Activated T-cell treated with anti-CD3 and anti-CD28 coated beads, Interleukin-2, amount 50 U/mL, for 72 hours (primary cell): ENCODE results near the gene PLEKHA7. TPM values are rescaled to one million over a fixed set of nuclear protein-coding genes. Genes with fewer than 3 reads are reported as not detected.

ENCODE experiments used
- ATAC-seq, 2 donors: fragments of 150-1000 bp; cut with Tn5 transposase; replicated peaks in 1 of 2; 2 replicates each; pipeline ENCODE4 v1.10.0; 2021; ENCODE audit warnings: moderate library complexity in 2 of 2, mild to moderate bottlenecking in 1 of 2
- DNase-seq, 2 donors: peaks; one replicate each; pipeline ENCODE4 v3.0.0; 2021 to 2022; ENCODE audit warnings: mixed read lengths in 1 of 2
- H3K27ac Mint-ChIP-seq: one replicate; pipeline ENCODE4 v1.8.0; 2022; ENCODE audit warnings: mild to moderate bottlenecking, moderate library complexity, mixed read lengths
- H3K27me3 Mint-ChIP-seq: one replicate; pipeline ENCODE4 v1.8.0; 2022; ENCODE audit warnings: low read depth, mixed read lengths
- H3K36me3 Mint-ChIP-seq, 2 donors: one replicate each; pipeline ENCODE4 v1.8.0; 2022; ENCODE audit warnings: mixed read lengths in 2 of 2, mild to moderate bottlenecking in 1 of 2; ENCODE audit not compliant: insufficient read depth in 2 of 2
- H3K4me1 Mint-ChIP-seq: one replicate; pipeline ENCODE4 v1.8.0; 2022; ENCODE audit warnings: low read depth, mixed read lengths
- H3K4me3 Mint-ChIP-seq, 2 donors: one replicate each; pipeline ENCODE4 v1.8.0; 2022; ENCODE audit warnings: mild to moderate bottlenecking in 2 of 2, mixed read lengths in 2 of 2, moderate library complexity in 2 of 2
- H3K9me3 Mint-ChIP-seq, 2 donors: one replicate each; pipeline ENCODE4 v1.8.0; 2022; ENCODE audit warnings: mixed read lengths in 2 of 2
- total RNA-seq, 2 donors: library from RNA; stranded (reverse); gene quantifications; one replicate each; pipeline ENCODE4 v1.2.3, GENCODE V29; 2022

The PLEKHA7 gene
- total RNA-seq, 2 donors from 2014 or later, result 6.5 to 11.0 TPM

GRCh38 chr11:16764888-16765287 is 249.3 kb downstream of the PLEKHA7 start:
- no peak overlapping the region for H3K27ac Mint-ChIP-seq
- H3K4me1 Mint-ChIP-seq, result peaks cover 3% of the 10 kb centered on the region
- ATAC-seq, result no peak
- no peaks in the 10 kb centered on the region for H3K36me3 Mint-ChIP-seq
- no peaks in the 10 kb centered on the region for H3K9me3 Mint-ChIP-seq
- no peak for DNase-seq
- H3K27me3 Mint-ChIP-seq, result no peaks in the 10 kb centered on the region
- H3K4me3 Mint-ChIP-seq, result no peak overlapping the region

GRCh38 chr11:16763746-16764145 is 250.5 kb downstream of the PLEKHA7 start:
- Mint-ChIP-seq H3K36me3 (peaks cover 2 to 5% of the 10 kb centered on the region in 2 donors), H3K9me3 (peaks cover 0 to 1% of the 10 kb centered on the region in 2 donors), H3K27ac (peak overlapping the region; percentile 8), H3K27me3 (no peaks in the 10 kb centered on the region), H3K4me3 (no peak overlapping the region), H3K4me1 (peaks cover 14% of the 10 kb centered on the region)
- no peak for ATAC-seq
- DNase-seq, result no peak

- H3K27me3 Mint-ChIP-seq, result no peaks in the 10 kb centered on the region
- peaks cover 9 to 15% of the 10 kb centered on the region in 2 donors for H3K36me3 Mint-ChIP-seq
- H3K27ac Mint-ChIP-seq, result no peak overlapping the region
- DNase-seq (no peak), ATAC-seq (peak in 1 of 2 donors; percentile 17)
- peak overlapping the region in 1 of 2 donors; percentile 8 for H3K4me3 Mint-ChIP-seq
- H3K4me1 Mint-ChIP-seq, result peaks cover 14% of the 10 kb centered on the region
- H3K9me3 Mint-ChIP-seq, result peaks cover 0 to 1% of the 10 kb centered on the region in 2 donors
Measured at GRCh38 chr11:16759857-16760508, 254.2 kb downstream of the PLEKHA7 start.

- Mint-ChIP-seq H3K9me3 (peaks cover 0 to 1% of the 10 kb centered on the region in 2 donors), H3K27ac (peak overlapping the region; percentile 56), H3K4me3 (no peak overlapping the region), H3K36me3 (peaks cover 12 to 24% of the 10 kb centered on the region in 2 donors), H3K4me1 (peaks cover 24% of the 10 kb centered on the region), H3K27me3 (no peaks in the 10 kb centered on the region)
- ATAC-seq (no peak), DNase-seq (no peak)
Measured at GRCh38 chr11:16758382-16759024, 255.7 kb downstream of the PLEKHA7 start.

GRCh38 chr11:16750417-16750816 is 263.8 kb downstream of the PLEKHA7 start:
- H3K4me1 Mint-ChIP-seq, result peaks cover 46% of the 10 kb centered on the region

GRCh38 chr11:16749666-16750065 is 264.5 kb downstream of the PLEKHA7 start:
- H3K4me3 Mint-ChIP-seq, result peak overlapping the region in 1 of 2 donors; percentile 64
- ATAC-seq (peak; percentile 95 to 96), DNase-seq (peak; percentile 39 to 41)
- no peaks in the 10 kb centered on the region for H3K27me3 Mint-ChIP-seq
- H3K36me3 Mint-ChIP-seq, result peaks cover 9 to 57% of the 10 kb centered on the region in 2 donors
- H3K27ac Mint-ChIP-seq, result peak overlapping the region; percentile 80
- peaks cover 50% of the 10 kb centered on the region for H3K4me1 Mint-ChIP-seq
- H3K9me3 Mint-ChIP-seq, result peaks cover 0 to 1% of the 10 kb centered on the region in 2 donors

More at GRCh38 chr11:16750417-16750816, 263.8 kb downstream of the PLEKHA7 start:
- Mint-ChIP-seq H3K9me3 (peaks cover 0 to 1% of the 10 kb centered on the region in 2 donors), H3K27me3 (no peaks in the 10 kb centered on the region), H3K36me3 (peaks cover 11 to 55% of the 10 kb centered on the region in 2 donors), H3K4me3 (no peak overlapping the region), H3K27ac (peak overlapping the region; percentile 80)
- ATAC-seq (peak; percentile 22 to 26), DNase-seq (no peak)

- no peaks in the 10 kb centered on the region for H3K27me3 Mint-ChIP-seq
- H3K4me1 Mint-ChIP-seq, result peaks cover 53% of the 10 kb centered on the region
- peaks cover 8 to 58% of the 10 kb centered on the region in 2 donors for H3K36me3 Mint-ChIP-seq
- peaks cover 0 to 1% of the 10 kb centered on the region in 2 donors for H3K9me3 Mint-ChIP-seq
- ATAC-seq (no peak), DNase-seq (no peak)
- H3K4me3 Mint-ChIP-seq, result no peak overlapping the region
- no peak overlapping the region for H3K27ac Mint-ChIP-seq
Measured at GRCh38 chr11:16749092-16749491, 265.1 kb downstream of the PLEKHA7 start.

GRCh38 chr11:16745950-16746605 is 268.1 kb downstream of the PLEKHA7 start:
- ATAC-seq (no peak), DNase-seq (no peak)
- H3K4me1 Mint-ChIP-seq, result peaks cover 52% of the 10 kb centered on the region
- H3K27me3 Mint-ChIP-seq, result no peaks in the 10 kb centered on the region
- peaks cover 5 to 51% of the 10 kb centered on the region in 2 donors for H3K36me3 Mint-ChIP-seq
- no peak overlapping the region for H3K27ac Mint-ChIP-seq
- no peak overlapping the region for H3K4me3 Mint-ChIP-seq
- H3K9me3 Mint-ChIP-seq, result peaks cover 0 to 1% of the 10 kb centered on the region in 2 donors

GRCh38 chr11:16744128-16744725 is 270.0 kb downstream of the PLEKHA7 start:
- Mint-ChIP-seq H3K27me3 (no peaks in the 10 kb centered on the region), H3K36me3 (peaks cover 3 to 40% of the 10 kb centered on the region in 2 donors), H3K4me3 (peak overlapping the region in 1 of 2 donors; percentile 31), H3K4me1 (peaks cover 35% of the 10 kb centered on the region), H3K9me3 (peaks cover 0 to 1% of the 10 kb centered on the region in 2 donors), H3K27ac (peak overlapping the region; percentile 86)
- DNase-seq (no peak), ATAC-seq (no peak)

- Mint-ChIP-seq H3K4me1 (peaks cover 28% of the 10 kb centered on the region), H3K9me3 (no peaks in the 10 kb centered on the region), H3K27ac (no peak overlapping the region), H3K36me3 (peaks cover 3 to 32% of the 10 kb centered on the region in 2 donors), H3K27me3 (no peaks in the 10 kb centered on the region), H3K4me3 (peak overlapping the region; percentile 20 to 58)
- DNase-seq (no peak), ATAC-seq (no peak)
Measured at GRCh38 chr11:16743478-16743877, 270.7 kb downstream of the PLEKHA7 start.

GRCh38 chr11:16741473-16741872 is 272.7 kb downstream of the PLEKHA7 start:
- peaks cover 34% of the 10 kb centered on the region for H3K4me1 Mint-ChIP-seq
- H3K4me3 Mint-ChIP-seq, result peak overlapping the region in 1 of 2 donors; percentile 85
- H3K36me3 Mint-ChIP-seq, result peaks cover 1 to 21% of the 10 kb centered on the region in 2 donors
- H3K27ac Mint-ChIP-seq, result peak overlapping the region; percentile 90
- no peak for ATAC-seq
- no peaks in the 10 kb centered on the region for H3K27me3 Mint-ChIP-seq
- no peaks in the 10 kb centered on the region for H3K9me3 Mint-ChIP-seq
- no peak for DNase-seq

- peaks cover 1 to 11% of the 10 kb centered on the region in 2 donors for H3K36me3 Mint-ChIP-seq
- H3K27ac Mint-ChIP-seq, result no peak overlapping the region
- no peak overlapping the region for H3K4me3 Mint-ChIP-seq
- no peaks in the 10 kb centered on the region for H3K9me3 Mint-ChIP-seq
- peak in 1 of 2 donors; percentile 13 for ATAC-seq
- DNase-seq, result peak in 1 of 2 donors; percentile 6
- no peaks in the 10 kb centered on the region for H3K27me3 Mint-ChIP-seq
- H3K4me1 Mint-ChIP-seq, result peaks cover 15% of the 10 kb centered on the region
Measured at GRCh38 chr11:16738947-16739815, 275.0 kb downstream of the PLEKHA7 start.
